ENCODE results near the gene CACNA2D1.
A peak's percentile ranks its signal among the peaks of the same experiment; 100 is the strongest.

Gene CACNA2D1

GRCh38 chr7:82105463-82105862 lies 338.1 kb downstream of the CACNA2D1 start:
- Histone ChIP-seq H3K9me3 (ENCODE audit: control insufficient read depth, low read length) (no peaks in the 10 kb centered on the region), H2AK5ac (ENCODE audit: low read length, severe bottlenecking) (no peak overlapping the region), H2BK120ac (ENCODE audit: low read depth, low read length) (no peak overlapping the region), H3K36me3 (ENCODE audit: control insufficient read depth in 1 of 2, insufficient read depth in 2 of 2, low read depth in 1 of 2, low read length in 2 of 2) (no peaks in the 10 kb centered on the region), H3K4me1 (ENCODE audit: control insufficient read depth, insufficient read depth, low read depth, low read length) (no peaks in the 10 kb centered on the region), H2AFZ (ENCODE audit: low read depth, low read length) (no peak overlapping the region), H3K79me1 (replicated peaks; ENCODE audit: low read length, poor library complexity, severe bottlenecking) (no peaks in the 10 kb centered on the region), H3K27ac (ENCODE audit: low read length, poor library complexity, severe bottlenecking) (no peak overlapping the region), H2BK15ac (ENCODE audit: low read depth, poor library complexity, severe bottlenecking) (no peak overlapping the region), H3K23ac (ENCODE audit: low read length in 2 of 2) (no peak overlapping the region), H3K4me3 (ENCODE audit: insufficient read depth in 1 of 2, low read depth in 1 of 2, low read length in 2 of 2) (no peak overlapping the region), H2BK12ac (ENCODE audit: low read length in 2 of 2) (no peak overlapping the region), H3K18ac (ENCODE audit: low read depth in 1 of 2, low read length in 2 of 2) (no peak overlapping the region), H3K4me2 (ENCODE audit: low read length, poor library complexity, severe bottlenecking) (no peak overlapping the region), H4K8ac (ENCODE audit: low read length) (no peak overlapping the region), H3K4ac (ENCODE audit: low read depth in 1 of 2, low read length in 2 of 2) (no peak overlapping the region), H3K27me3 (ENCODE audit: control insufficient read depth in 1 of 2, insufficient read depth in 1 of 2, low read length in 2 of 2) (no peaks in the 10 kb centered on the region), H2BK5ac (ENCODE audit: low read depth, low read length, poor library complexity, severe bottlenecking) (no peak overlapping the region), H3K9ac (ENCODE audit: low read length) (no peak overlapping the region), H4K91ac (ENCODE audit: low read length) (no peak overlapping the region), H3K14ac (ENCODE audit: low read length in 2 of 2) (no peak overlapping the region)
- 44% methylated on average over 1 of the region's 3 CpGs for WGBS
- DNase-seq, result peak; percentile 86

GRCh38 chr7:82098414-82098813 lies 345.2 kb downstream of the CACNA2D1 start:
- H3K4me1 ChIP-seq (ENCODE audit: control insufficient read depth, insufficient read depth, low read depth, low read length), result no peaks in the 10 kb centered on the region
- no peaks in the 10 kb centered on the region for H3K27me3 ChIP-seq (ENCODE audit: control insufficient read depth in 1 of 2, insufficient read depth in 1 of 2, low read length in 2 of 2)
- no peak overlapping the region for H3K4me3 ChIP-seq (ENCODE audit: insufficient read depth in 1 of 2, low read depth in 1 of 2, low read length in 2 of 2)
- H3K14ac ChIP-seq (ENCODE audit: low read length in 2 of 2), result no peak overlapping the region
- H3K4ac ChIP-seq (ENCODE audit: low read depth in 1 of 2, low read length in 2 of 2), result no peak overlapping the region
- no peaks in the 10 kb centered on the region for H3K36me3 ChIP-seq (ENCODE audit: control insufficient read depth in 1 of 2, insufficient read depth in 2 of 2, low read depth in 1 of 2, low read length in 2 of 2)
- H3K23ac ChIP-seq (ENCODE audit: low read length in 2 of 2), result no peak overlapping the region
- 61% methylated on average over 2 of the region's 2 CpGs for WGBS
- no peak overlapping the region for H3K18ac ChIP-seq (ENCODE audit: low read depth in 1 of 2, low read length in 2 of 2)
- no peak overlapping the region for H4K91ac ChIP-seq (ENCODE audit: low read length)
- H2AK5ac ChIP-seq (ENCODE audit: low read length, severe bottlenecking), result no peak overlapping the region
- no peak overlapping the region for H2BK12ac ChIP-seq (ENCODE audit: low read length in 2 of 2)
- H3K79me1 ChIP-seq (replicated peaks; ENCODE audit: low read length, poor library complexity, severe bottlenecking), result no peaks in the 10 kb centered on the region
- H2AFZ ChIP-seq (ENCODE audit: low read depth, low read length), result no peak overlapping the region
- H4K8ac ChIP-seq (ENCODE audit: low read length), result no peak overlapping the region
- no peak overlapping the region for H3K4me2 ChIP-seq (ENCODE audit: low read length, poor library complexity, severe bottlenecking)
- H2BK5ac ChIP-seq (ENCODE audit: low read depth, low read length, poor library complexity, severe bottlenecking), result no peak overlapping the region
- no peak for DNase-seq
- H3K27ac ChIP-seq (ENCODE audit: low read length, poor library complexity, severe bottlenecking), result no peak overlapping the region
- H3K9me3 ChIP-seq (ENCODE audit: control insufficient read depth, low read length), result no peaks in the 10 kb centered on the region
- H2BK15ac ChIP-seq (ENCODE audit: low read depth, poor library complexity, severe bottlenecking), result no peak overlapping the region
- H3K9ac ChIP-seq (ENCODE audit: low read length), result no peak overlapping the region
- H2BK120ac ChIP-seq (ENCODE audit: low read depth, low read length), result no peak overlapping the region

GRCh38 chr7:82091126-82091684 lies 352.4 kb downstream of the CACNA2D1 start:
- H3K4ac ChIP-seq (ENCODE audit: low read depth in 1 of 2, low read length in 2 of 2), result no peak overlapping the region
- WGBS, result 100% methylated on average over 2 of the region's 4 CpGs

GRCh38 chr7:82087099-82087498 lies 356.5 kb downstream of the CACNA2D1 start:
- Histone ChIP-seq H3K9ac (ENCODE audit: low read length) (no peak overlapping the region), H2BK120ac (ENCODE audit: low read depth, low read length) (no peak overlapping the region), H3K9me3 (ENCODE audit: control insufficient read depth, low read length) (no peaks in the 10 kb centered on the region), H2AFZ (ENCODE audit: low read depth, low read length) (no peak overlapping the region), H2BK5ac (ENCODE audit: low read depth, low read length, poor library complexity, severe bottlenecking) (no peak overlapping the region), H3K4me1 (ENCODE audit: control insufficient read depth, insufficient read depth, low read depth, low read length) (no peaks in the 10 kb centered on the region), H3K4ac (ENCODE audit: low read depth in 1 of 2, low read length in 2 of 2) (no peak overlapping the region), H3K27ac (ENCODE audit: low read length, poor library complexity, severe bottlenecking) (no peak overlapping the region), H3K23ac (ENCODE audit: low read length in 2 of 2) (no peak overlapping the region), H3K4me3 (ENCODE audit: insufficient read depth in 1 of 2, low read depth in 1 of 2, low read length in 2 of 2) (no peak overlapping the region), H3K18ac (ENCODE audit: low read depth in 1 of 2, low read length in 2 of 2) (no peak overlapping the region), H2BK12ac (ENCODE audit: low read length in 2 of 2) (no peak overlapping the region), H3K27me3 (ENCODE audit: control insufficient read depth in 1 of 2, insufficient read depth in 1 of 2, low read length in 2 of 2) (no peaks in the 10 kb centered on the region), H3K14ac (ENCODE audit: low read length in 2 of 2) (no peak overlapping the region), H3K79me1 (replicated peaks; ENCODE audit: low read length, poor library complexity, severe bottlenecking) (no peaks in the 10 kb centered on the region), H2AK5ac (ENCODE audit: low read length, severe bottlenecking) (no peak overlapping the region), H4K8ac (ENCODE audit: low read length) (no peak overlapping the region), H3K4me2 (ENCODE audit: low read length, poor library complexity, severe bottlenecking) (no peak overlapping the region), H2BK15ac (ENCODE audit: low read depth, poor library complexity, severe bottlenecking) (no peak overlapping the region), H3K36me3 (ENCODE audit: control insufficient read depth in 1 of 2, insufficient read depth in 2 of 2, low read depth in 1 of 2, low read length in 2 of 2) (peaks cover 0 to 5% of the 10 kb centered on the region in 2 experiments), H4K91ac (ENCODE audit: low read length) (no peak overlapping the region)
- no peak for DNase-seq
- WGBS, result 100% methylated on average over 2 of the region's 4 CpGs

More at GRCh38 chr7:82091126-82091684, 352.4 kb downstream of the CACNA2D1 start:
- no peak overlapping the region for H3K4me2 ChIP-seq (ENCODE audit: low read length, poor library complexity, severe bottlenecking)
- no peak overlapping the region for H2BK5ac ChIP-seq (ENCODE audit: low read depth, low read length, poor library complexity, severe bottlenecking)
- H3K27me3 ChIP-seq (ENCODE audit: control insufficient read depth in 1 of 2, insufficient read depth in 1 of 2, low read length in 2 of 2), result no peaks in the 10 kb centered on the region
- DNase-seq, result no peak
- no peak overlapping the region for H2AK5ac ChIP-seq (ENCODE audit: low read length, severe bottlenecking)
- no peak overlapping the region for H3K18ac ChIP-seq (ENCODE audit: low read depth in 1 of 2, low read length in 2 of 2)
- H2AFZ ChIP-seq (ENCODE audit: low read depth, low read length), result no peak overlapping the region
- H3K36me3 ChIP-seq (ENCODE audit: control insufficient read depth in 1 of 2, insufficient read depth in 2 of 2, low read depth in 1 of 2, low read length in 2 of 2), result no peaks in the 10 kb centered on the region
- H2BK120ac ChIP-seq (ENCODE audit: low read depth, low read length), result no peak overlapping the region
- no peaks in the 10 kb centered on the region for H3K79me1 ChIP-seq (replicated peaks; ENCODE audit: low read length, poor library complexity, severe bottlenecking)
- H2BK12ac ChIP-seq (ENCODE audit: low read length in 2 of 2), result no peak overlapping the region
- no peaks in the 10 kb centered on the region for H3K9me3 ChIP-seq (ENCODE audit: control insufficient read depth, low read length)
- H3K27ac ChIP-seq (ENCODE audit: low read length, poor library complexity, severe bottlenecking), result no peak overlapping the region
- H3K14ac ChIP-seq (ENCODE audit: low read length in 2 of 2), result no peak overlapping the region
- no peak overlapping the region for H3K4me3 ChIP-seq (ENCODE audit: insufficient read depth in 1 of 2, low read depth in 1 of 2, low read length in 2 of 2)
- H3K23ac ChIP-seq (ENCODE audit: low read length in 2 of 2), result no peak overlapping the region
- H4K8ac ChIP-seq (ENCODE audit: low read length), result no peak overlapping the region
- H3K4me1 ChIP-seq (ENCODE audit: control insufficient read depth, insufficient read depth, low read depth, low read length), result no peaks in the 10 kb centered on the region
- H2BK15ac ChIP-seq (ENCODE audit: low read depth, poor library complexity, severe bottlenecking), result no peak overlapping the region
- H3K9ac ChIP-seq (ENCODE audit: low read length), result no peak overlapping the region
- H4K91ac ChIP-seq (ENCODE audit: low read length), result no peak overlapping the region
